Heart right ventricle (tissue), 16 donors: ENCODE results near the gene HOXC11. TPM values are rescaled to one million over a fixed set of nuclear protein-coding genes. Genes with fewer than 3 reads are reported as not detected.

Experiments used
- ATAC-seq, 8 donors: fragments of 200-7000 bp; cut with Tn5 transposase; one replicate each; pipeline ENCODE4 v1.9.1; 2020; ENCODE audit warnings: mild to moderate bottlenecking in 8 of 8, moderate library complexity in 8 of 8, moderate number of reproducible peaks in 1 of 8
- DNase-seq, 2 donors: peaks; one replicate each; pipeline ENCODE4 v3.0.0-alpha.2; 2020
- H3K27ac ChIP-seq, 10 donors: fragments of 200-600 bp; sonication (generic) in 2 of 10; one replicate each; pipeline versions ENCODE4 v1.5.0 to v1.8.0; 2020 to 2022; ENCODE audit warnings: mild to moderate bottlenecking in 3 of 10
- H3K27me3 ChIP-seq, 7 donors: fragments of 200-600 bp; one replicate each; pipeline ENCODE4 v1.8.0; 2021 to 2022; ENCODE audit warnings: mild to moderate bottlenecking in 2 of 7
- H3K36me3 ChIP-seq, 9 donors: fragments of 200-600 bp; sonication (generic) in 1 of 9; one replicate each; pipeline versions ENCODE4 v1.5.0 to v1.8.0; 2020 to 2022; ENCODE audit warnings: mild to moderate bottlenecking in 2 of 9
- H3K4me1 ChIP-seq, 9 donors: fragments of 200-600 bp; sonication (generic) in 1 of 9; one replicate each; pipeline versions ENCODE4 v1.5.0 to v1.8.0; 2020 to 2022; ENCODE audit warnings: mild to moderate bottlenecking in 4 of 9
- H3K4me3 ChIP-seq, 10 donors: fragments of 200-600 bp; sonication (generic) in 2 of 10; one replicate each; pipeline versions ENCODE4 v1.5.0 to v1.8.0; 2020 to 2022; ENCODE audit warnings: mild to moderate bottlenecking in 7 of 10, moderate library complexity in 2 of 10
- H3K9me3 ChIP-seq, 11 donors: fragments of 200-600 bp in 10 of 11; sonication (generic) in 2 of 11; one replicate each; pipeline versions ENCODE4 v1.5.0 to v1.8.0; 2013 to 2022; ENCODE audit warnings: mild to moderate bottlenecking in 2 of 11, control low read depth in 1 of 11, moderate library complexity in 1 of 11
- WGBS, 2 donors: extraction: QIAGEN DNeasy Blood & Tissue Kit; methylation state at CpG; one replicate each; pipeline ENCODE4 v1.1.7; 2013; ENCODE audit warnings: inconsistent platforms in 1 of 2; 5-methylcytosine and 5-hydroxymethylcytosine counted together
- intact Hi-C, 10 donors: fragments of 100-400 bp; cut with DNase I; formaldehyde crosslinking; loops; one replicate each; pipeline versions ENCODE4 v1.11.1 to v1.14.2; 2022
- polyA plus RNA-seq, 2 donors: library from polyadenylated mRNA; stranded (reverse); fragments of 200-250 nt; gene quantifications; one replicate each; pipeline ENCODE4 v1.2.3, GENCODE V29; 2013
- total RNA-seq, 10 donors: library from RNA; stranded (reverse); fragmentation: NEBNext Ultra II Directional in 3 of 10; extraction: Animal tissue kit (Norgen Biotek cat#: 25700) in 3 of 10; gene quantifications; one replicate each; pipeline versions ENCODE4 v1.2.1 to v1.2.4, GENCODE V29; 2021 to 2023
- TF ChIP-seq, protein P1 (sequence below), 9 donors: fragments of 200-600 bp; sonication (generic) in 2 of 9; IDR thresholded peaks; one replicate each; pipeline versions ENCODE4 v1.5.0 to v1.8.0; 2021 to 2022; ENCODE audit warnings: antibody characterized with exemption in 9 of 9, mild to moderate bottlenecking in 5 of 9, moderate library complexity in 1 of 9
- donor health status: Arrhythmogenic right ventricular cardiomyopathy.
- donor health status: ischemic (EF 13 %, LVEDD 7.1; RV severe dilation, severe dysfunction).
- donor health status: healthy with polysubstance abuse.
- donor health status: DM: no; HTN: yes; CAD: no.
- donor health status: DM: no; HTN: no; CAD: no.
- donor health status: ischemic (EF 25% LVEDD 6.9; RV normal size, moderate dysfunction).
- donor health status: ischemic (EF 25% LVEDD 5.7; RV mildly dilated, moderate dysfunction).
- donor health status: healthy.
- donor health status: DM: yes; HTN: yes; CAD: no.
- donor health status: Ischemic cardiomyopathy.
- donor health status: ischemic (EF 35%, LVEDD 5.7; RV mildly dilated, moderate dysfunction).
- donor health status: nonischemic (EF 11% LVEDD 7.7; RV severe dilation, severe dysfunction).
- donor health status: DM: yes; HTN: yes; CAD: no.
- donor health status: PGD.
- donor health status: ischemic (EF 29% LVEDD 5.4; RV normal size, mild dysfunction).
- donor health status: nonischemic (EF 23%, LVEDD 6.1; RV moderate dilation, normal function).

HOXC11 gene
- total and polyA plus RNA-seq, 12 donors, result not detected

DNA sequence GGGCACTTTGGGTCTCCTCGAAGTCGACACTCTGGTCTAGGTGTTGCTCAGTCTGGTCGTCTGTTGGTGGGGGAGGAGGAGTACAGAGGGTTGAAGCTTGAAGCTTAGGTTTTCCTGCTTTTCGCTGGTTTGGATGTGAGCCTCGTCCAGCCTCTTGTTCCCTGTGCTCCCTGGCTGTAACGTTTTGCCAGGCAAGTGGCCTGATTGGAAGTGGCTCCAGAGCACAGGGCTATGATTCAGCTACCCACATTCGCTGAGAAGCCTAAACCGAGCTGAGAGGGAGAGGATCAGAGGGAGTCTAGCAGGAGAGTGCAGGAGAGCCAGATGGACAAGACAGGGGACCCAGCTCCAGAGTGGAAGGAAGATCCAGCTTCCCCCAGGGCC, 18.1 kb downstream of the HOXC11 start:
- Histone ChIP-seq H3K4me1 (peaks cover 0 to 34% (median 28%) of the 10 kb centered on the region in 9 donors), H3K27me3 (peaks cover 70 to 100% (median 100%) of the 10 kb centered on the region in 7 donors), H3K36me3 (no peaks in the 10 kb centered on the region), H3K27ac (no peak overlapping the region), H3K9me3 (no peaks in the 10 kb centered on the region), H3K4me3 (no peak overlapping the region)
- 0 to 1% methylated on average over 8 of the region's 8 CpGs for WGBS, 2 donors
- intact Hi-C loops, result no loop called here
- ATAC-seq, result no peak
- TF ChIP-seq, protein P1, sequence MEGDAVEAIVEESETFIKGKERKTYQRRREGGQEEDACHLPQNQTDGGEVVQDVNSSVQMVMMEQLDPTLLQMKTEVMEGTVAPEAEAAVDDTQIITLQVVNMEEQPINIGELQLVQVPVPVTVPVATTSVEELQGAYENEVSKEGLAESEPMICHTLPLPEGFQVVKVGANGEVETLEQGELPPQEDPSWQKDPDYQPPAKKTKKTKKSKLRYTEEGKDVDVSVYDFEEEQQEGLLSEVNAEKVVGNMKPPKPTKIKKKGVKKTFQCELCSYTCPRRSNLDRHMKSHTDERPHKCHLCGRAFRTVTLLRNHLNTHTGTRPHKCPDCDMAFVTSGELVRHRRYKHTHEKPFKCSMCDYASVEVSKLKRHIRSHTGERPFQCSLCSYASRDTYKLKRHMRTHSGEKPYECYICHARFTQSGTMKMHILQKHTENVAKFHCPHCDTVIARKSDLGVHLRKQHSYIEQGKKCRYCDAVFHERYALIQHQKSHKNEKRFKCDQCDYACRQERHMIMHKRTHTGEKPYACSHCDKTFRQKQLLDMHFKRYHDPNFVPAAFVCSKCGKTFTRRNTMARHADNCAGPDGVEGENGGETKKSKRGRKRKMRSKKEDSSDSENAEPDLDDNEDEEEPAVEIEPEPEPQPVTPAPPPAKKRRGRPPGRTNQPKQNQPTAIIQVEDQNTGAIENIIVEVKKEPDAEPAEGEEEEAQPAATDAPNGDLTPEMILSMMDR (IDR thresholded peaks at IDR 0.05), result no peak
- no peak for DNase-seq

DNA sequence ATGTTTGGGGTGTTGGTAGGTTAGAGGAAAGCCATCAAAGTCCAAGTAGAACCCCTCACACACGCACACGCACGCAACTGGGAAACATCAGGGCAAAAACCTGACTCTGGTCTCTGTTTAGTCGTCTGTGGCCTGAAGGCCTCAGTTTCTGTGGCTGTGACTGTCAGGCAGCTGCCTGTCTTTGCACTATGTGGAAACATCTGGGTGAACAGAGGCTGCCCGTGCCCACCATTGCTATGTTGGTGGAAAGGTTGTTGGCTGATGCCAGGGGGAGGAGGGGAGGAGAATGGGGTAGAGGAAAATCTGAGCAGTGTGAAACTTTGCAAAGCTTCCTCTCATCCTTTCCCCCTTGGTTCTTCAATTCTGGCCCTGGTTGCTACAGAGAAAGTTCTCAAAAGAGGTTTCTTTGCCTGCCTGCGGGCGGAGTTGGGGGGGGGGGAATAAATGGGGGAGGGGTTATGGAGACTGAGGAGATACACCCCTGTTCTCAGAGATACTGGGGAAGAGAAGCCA, 19.5 kb downstream of the HOXC11 start:
- Histone ChIP-seq H3K27me3 (peaks cover 67 to 100% (median 100%) of the 10 kb centered on the region in 7 donors), H3K27ac (no peak overlapping the region), H3K4me1 (peaks cover 0 to 32% (median 30%) of the 10 kb centered on the region in 9 donors), H3K9me3 (no peaks in the 10 kb centered on the region), H3K36me3 (no peaks in the 10 kb centered on the region), H3K4me3 (no peak overlapping the region)
- TF ChIP-seq, protein P1 (IDR thresholded peaks at IDR 0.05), result no peak
- DNase-seq (no peak), ATAC-seq (no peak)
- WGBS, 2 donors, result 21 to 23% methylated on average over 7 of the region's 7 CpGs
- intact Hi-C loops, result no loop called here

DNA sequence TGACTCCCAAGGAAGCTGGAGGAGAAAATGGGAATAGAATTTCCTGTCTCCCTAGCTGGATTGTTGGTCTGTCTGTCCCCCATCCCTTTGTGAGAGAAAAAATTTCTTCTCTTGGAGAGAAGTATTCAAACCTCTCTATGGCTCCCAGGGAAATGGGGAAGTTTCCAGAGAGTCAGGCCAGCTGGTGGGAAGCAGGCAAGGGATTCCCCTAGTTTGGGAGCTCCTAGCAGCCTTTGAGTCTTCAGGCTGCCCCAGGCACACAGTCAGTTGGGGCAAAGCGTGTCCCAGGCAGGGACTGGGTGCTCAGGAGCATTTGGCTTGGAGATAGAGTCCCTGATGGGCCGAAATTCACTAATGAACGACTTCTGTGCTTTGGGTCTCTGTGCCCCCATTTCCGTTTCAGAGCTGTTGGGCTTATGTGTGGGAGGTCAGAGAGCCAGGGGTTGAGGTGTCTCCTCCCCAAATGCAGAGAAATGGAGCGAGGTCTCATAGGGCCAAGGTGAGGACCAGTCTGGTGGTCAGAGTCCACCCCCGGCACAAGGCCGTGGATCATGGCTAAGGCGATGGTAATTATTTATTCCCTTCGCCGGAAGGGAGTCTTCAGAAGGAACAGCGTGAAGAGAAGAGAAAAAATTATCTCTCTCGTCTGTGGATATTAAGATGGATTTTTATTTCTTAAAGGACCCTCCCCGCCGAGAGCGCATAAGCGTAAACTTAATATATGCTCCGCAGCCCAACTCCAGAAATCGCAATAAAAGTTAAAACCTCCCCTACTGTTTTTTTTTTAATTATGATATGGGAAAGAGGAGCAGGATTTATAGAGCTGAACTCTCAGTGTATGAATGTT, 20.5 kb downstream of the HOXC11 start:
- TF ChIP-seq, protein P1 (IDR thresholded peaks at IDR 0.05), result no peak
- 20 to 25% methylated on average over 18 of the region's 18 CpGs for WGBS, 2 donors
- Histone ChIP-seq H3K9me3 (no peaks in the 10 kb centered on the region), H3K4me1 (peaks cover 0 to 34% (median 30%) of the 10 kb centered on the region in 9 donors), H3K27ac (no peak overlapping the region), H3K4me3 (no peak overlapping the region), H3K27me3 (peaks cover 67 to 100% (median 100%) of the 10 kb centered on the region in 7 donors), H3K36me3 (no peaks in the 10 kb centered on the region)
- DNase-seq, result no peak
- ATAC-seq, result no peak
- intact Hi-C loops, result no loop called here

DNA sequence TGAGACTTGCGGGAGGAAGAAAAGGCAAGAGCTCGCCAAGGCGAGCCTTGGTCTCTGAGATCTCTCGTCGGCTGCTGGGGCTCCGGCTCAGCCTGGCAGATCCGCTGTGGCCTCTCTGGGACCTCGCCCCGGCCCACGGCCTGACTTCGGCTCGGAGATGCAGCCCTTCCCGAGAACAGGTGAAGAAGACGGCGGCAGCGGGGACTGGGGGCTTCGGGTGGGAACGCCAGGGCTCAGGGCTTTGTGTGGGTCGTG, 21.0 kb downstream of the HOXC11 start:
- Histone ChIP-seq H3K27me3 (peaks cover 64 to 100% (median 100%) of the 10 kb centered on the region in 7 donors), H3K36me3 (no peaks in the 10 kb centered on the region), H3K4me3 (peak overlapping the region in 1 of 10 donors; percentile 61), H3K27ac (no peak overlapping the region), H3K4me1 (peaks cover 0 to 34% (median 30%) of the 10 kb centered on the region in 9 donors), H3K9me3 (no peaks in the 10 kb centered on the region)
- no peak for DNase-seq
- no peak for ATAC-seq
- WGBS, 2 donors, result 5 to 6% methylated on average over 19 of the region's 19 CpGs
- TF ChIP-seq, protein P1 (IDR thresholded peaks at IDR 0.05), result no peak
- intact Hi-C loops, result no loop called here
